T-cell (primary cell): ENCODE data around the gene CCDC70. TPM values are rescaled to one million over a fixed set of nuclear protein-coding genes. Genes with fewer than 3 reads are reported as not detected.

Experiments
- ATAC-seq, 4 experiments: fragments of 200-7000 bp in 3 of 4; fragments of 150-1000 bp in 1 of 4; cut with Tn5 transposase; replicated peaks in 1 of 4; 1 replicate in 3 of 4; 2 replicates in 1 of 4; pipeline ENCODE4 v1.10.0; 2021; ENCODE audit warnings: moderate library complexity in 3 of 4, mild to moderate bottlenecking in 2 of 4, moderate number of reproducible peaks in 1 of 4
- CTCF ChIA-PET, 2 donors: fragments of 300-600 bp; sonication (Branson Sonifier 250); formaldehyde crosslinking; loops; one replicate each; lab custom pipeline; 2022; ENCODE audit warnings: antibody characterized with exemption in 2 of 2; lab: Charles Lee
- POLR2A ChIA-PET, 2 donors: fragments of 300-600 bp; sonication (Branson Sonifier 250); formaldehyde crosslinking; loops; one replicate each; lab custom pipeline; 2022; ENCODE audit warnings: antibody characterized with exemption in 2 of 2; lab: Charles Lee
- DNase-seq, 35 experiments: peaks; one replicate each; pipeline versions ENCODE4 v3.0.0 to v3.0.0-alpha.2; 2013 to 2023
- H3K27ac ChIP-seq: one replicate; pipeline ENCODE4 v1.5.1; 2013; ENCODE audit warnings: low read length
- H3K27me3 ChIP-seq, 2 experiments: replicated peaks in 1 of 2; 1 replicate in 1 of 2; 2 replicates in 1 of 2; pipeline versions ENCODE4 v1.6.1 to v1.7.0; 2013; ENCODE audit warnings: low read length in 1 of 2, mixed read lengths in 1 of 2; ENCODE audit not compliant: control insufficient read depth in 2 of 2, insufficient read depth in 2 of 2; ENCODE audit errors: extremely low read depth in 1 of 2
- H3K36me3 ChIP-seq, 2 donors: 1 replicate in 1 of 2; 2 replicates in 1 of 2; pipeline versions ENCODE4 v1.6.1 to v1.7.0; 2013; ENCODE audit warnings: low read length in 1 of 2; ENCODE audit not compliant: control insufficient read depth in 2 of 2, insufficient read depth in 1 of 2; ENCODE audit errors: extremely low read depth in 1 of 2
- H3K4me1 ChIP-seq, 2 experiments: 1 replicate in 1 of 2; 2 replicates in 1 of 2; pipeline versions ENCODE4 v1.6.1 to v1.7.0; 2013; ENCODE audit warnings: low read length in 2 of 2, mixed read lengths in 1 of 2; ENCODE audit not compliant: insufficient read depth in 2 of 2, control insufficient read depth in 1 of 2; ENCODE audit errors: extremely low read depth in 1 of 2
- H3K4me3 ChIP-seq, 2 donors: 1 replicate in 1 of 2; 2 replicates in 1 of 2; pipeline versions ENCODE4 v1.5.1 to v1.7.0; 2013; ENCODE audit warnings: mild to moderate bottlenecking in 2 of 2, low read length in 1 of 2, moderate library complexity in 1 of 2; ENCODE audit not compliant: control insufficient read depth in 1 of 2; ENCODE audit errors: extremely low read depth in 1 of 2
- H3K9me3 ChIP-seq: 2 replicates; pipeline ENCODE4 v1.7.0; 2013
- H3K27ac Mint-ChIP-seq, 2 donors: one replicate each; pipeline ENCODE4 v1.8.0; 2020 to 2021; ENCODE audit warnings: mild to moderate bottlenecking in 2 of 2, mixed read lengths in 2 of 2
- H3K27me3 Mint-ChIP-seq, 2 donors: one replicate each; pipeline ENCODE4 v1.8.0; 2021 to 2022; ENCODE audit warnings: mixed read lengths in 2 of 2
- H3K36me3 Mint-ChIP-seq: one replicate; pipeline ENCODE4 v1.8.0; 2021; ENCODE audit warnings: mixed read lengths
- H3K4me1 Mint-ChIP-seq, 3 donors: one replicate each; pipeline ENCODE4 v1.8.0; 2020 to 2022; ENCODE audit warnings: mixed read lengths in 3 of 3, mild to moderate bottlenecking in 1 of 3
- H3K4me3 Mint-ChIP-seq, 3 donors: one replicate each; pipeline ENCODE4 v1.8.0; 2020 to 2022; ENCODE audit warnings: mild to moderate bottlenecking in 3 of 3, mixed read lengths in 3 of 3, moderate library complexity in 3 of 3
- H3K9me3 Mint-ChIP-seq, 3 donors: one replicate each; pipeline ENCODE4 v1.8.0; 2020 to 2022; ENCODE audit warnings: mixed read lengths in 3 of 3
- WGBS: methylation state at CpG from one replicate; pipeline ENCODE4 v1.1.5; 2013; ENCODE audit warnings: missing lambda C conversion rate; ENCODE audit not compliant: insufficient coverage; 5-methylcytosine and 5-hydroxymethylcytosine counted together
- total RNA-seq, 35 experiments: library from RNA in 6 of 35; stranded (reverse) in 6 of 35; fragments of 120-200 nt in 1 of 35; gene quantifications; one replicate each; pipeline versions ENCODE4 v1.2.1 to v1.2.4 and lab custom pipeline; 2013 to 2026

CCDC70 gene
- total RNA-seq (not detected), total RNA-seq (lab: John Stamatoyannopoulos, UW) (0 to 0.05 (median 0) reads per million in 29 experiments)
- total RNA-seq (2013) = not detected

DNA sequence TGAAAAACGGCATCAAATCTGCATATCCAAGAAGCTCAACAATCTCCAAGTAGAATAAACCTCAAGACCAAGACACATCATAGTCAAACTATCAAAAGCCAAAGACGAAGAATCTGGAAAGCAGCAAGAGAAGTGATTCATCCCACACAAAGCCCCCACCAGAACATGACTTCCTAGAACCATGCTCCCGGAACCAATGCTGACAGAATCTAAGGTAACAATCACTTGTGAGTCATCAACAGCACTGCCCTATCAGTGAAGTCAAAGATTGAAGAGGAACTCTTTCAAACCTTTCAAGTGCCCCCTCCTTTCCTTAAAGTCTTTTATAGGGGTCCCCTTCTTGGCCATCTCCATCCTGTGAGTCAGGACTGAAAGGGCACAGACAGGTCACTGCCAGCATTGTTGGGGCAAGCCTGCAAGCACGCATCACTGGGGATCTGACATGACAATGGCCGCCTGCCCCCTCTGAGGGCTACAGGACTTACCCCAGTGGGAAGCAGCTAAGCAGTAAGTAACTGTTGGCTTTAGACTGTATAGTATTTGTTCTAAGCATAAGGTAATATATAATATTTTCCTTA, at the start of gene CCDC70:
Gene CCDC70 (plus strand): TSS at position 247 of the 578 bp plus-strand sequence. CDS start 3,443 bp downstream, outside the sequence.
- no peaks in the 10 kb centered on the region for H3K36me3 Mint-ChIP-seq
- no peaks in the 10 kb centered on the region for H3K4me1 ChIP-seq
- no peaks in the 10 kb centered on the region for H3K9me3 ChIP-seq
- peaks cover 0 to 9% of the 10 kb centered on the region in 2 experiments for H3K27me3 ChIP-seq
- DNase-seq (no peak), ATAC-seq (no peak)
- no peak within 1 kb of the TSS for H3K4me3 Mint-ChIP-seq
- no peak within 1 kb of the TSS for H3K27ac Mint-ChIP-seq
- POLR2A ChIA-PET = interaction anchor here in 1 of 2 donors (0.6 kb wide), 1 partner anchor 43 kb away, joined by 3 read pairs; no protein-coding TSS in a partner anchor
- H3K4me3 ChIP-seq = no peak within 1 kb of the TSS
- H3K9me3 Mint-ChIP-seq = no peaks in the 10 kb centered on the region
- WGBS = 40% methylated on average over 4 of the region's 5 CpGs
- CTCF ChIA-PET = no interaction called here
- H3K4me1 Mint-ChIP-seq = peaks cover 4 to 11% (median 7%) of the 10 kb centered on the region in 3 donors
- H3K36me3 ChIP-seq = no peaks in the 10 kb centered on the region
- no peak within 1 kb of the TSS for H3K27ac ChIP-seq
- peaks cover 0 to 2% of the 10 kb centered on the region in 2 donors for H3K27me3 Mint-ChIP-seq

DNA sequence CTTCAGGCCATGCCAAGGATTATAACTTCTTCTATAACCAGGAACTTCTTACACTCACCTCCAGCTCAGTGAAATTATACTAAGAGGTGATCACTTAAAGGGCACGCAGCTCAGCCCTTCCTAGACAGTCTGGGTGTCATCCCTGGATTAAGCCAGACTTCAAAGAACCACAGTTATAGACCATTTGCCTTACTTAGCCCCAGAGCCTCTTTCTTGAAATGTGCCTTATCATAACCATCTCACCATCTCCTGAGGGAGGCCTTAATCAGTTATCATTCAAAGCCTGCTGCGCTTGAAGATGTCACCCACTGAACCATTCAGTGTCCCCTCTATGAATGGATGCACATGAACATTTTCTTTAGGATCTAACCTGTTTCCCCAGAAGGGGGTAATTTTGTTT, 47.7 kb upstream of the CCDC70 start:
- no peaks in the 10 kb centered on the region for H3K27me3 ChIP-seq
- no peaks in the 10 kb centered on the region for H3K27me3 Mint-ChIP-seq
- peaks cover 54 to 71% (median 70%) of the 10 kb centered on the region in 3 donors for H3K4me1 Mint-ChIP-seq
- H3K4me3 Mint-ChIP-seq = no peak overlapping the region
- H3K36me3 Mint-ChIP-seq = peaks cover 17% of the 10 kb centered on the region
- POLR2A ChIA-PET = interaction anchor here in 1 of 2 donors (1.2 kb wide), 1 partner anchor 9 kb away, joined by 3 read pairs; no protein-coding TSS in a partner anchor
- no peak overlapping the region for H3K4me3 ChIP-seq
- DNase-seq (no peak), ATAC-seq (no peak)
- H3K27ac ChIP-seq = no peak overlapping the region
- H3K27ac Mint-ChIP-seq = peak overlapping the region; percentile 65 to 85
- H3K9me3 ChIP-seq = no peaks in the 10 kb centered on the region
- peaks cover 24 to 59% of the 10 kb centered on the region in 2 experiments for H3K4me1 ChIP-seq
- peaks cover 20 to 50% of the 10 kb centered on the region in 2 donors for H3K36me3 ChIP-seq
- 100% methylated on average over 1 of the region's 2 CpGs for WGBS
- CTCF ChIA-PET = interaction anchor here (0.6 to 5.1 kb wide), 19 partner anchors 8 to 380 kb away, joined by 3 to 112 read pairs (median 4); no protein-coding TSS in a partner anchor
- no peaks in the 10 kb centered on the region for H3K9me3 Mint-ChIP-seq

GRCh38 chr13:51814825-51815650, 46.7 kb upstream of the CCDC70 start:
- ATAC-seq = peak; percentile 68 to 79 (median 75)
- Mint-ChIP-seq H3K27ac (peak overlapping the region; percentile 94 to 96), H3K36me3 (peaks cover 9% of the 10 kb centered on the region), H3K4me1 (peaks cover 64 to 81% (median 76%) of the 10 kb centered on the region in 3 donors), H3K27me3 (no peaks in the 10 kb centered on the region), H3K4me3 (peak overlapping the region in 2 of 3 donors; percentile 45 to 67), H3K9me3 (no peaks in the 10 kb centered on the region)
- peaks cover 33 to 67% of the 10 kb centered on the region in 2 experiments for H3K4me1 ChIP-seq
- DNase-seq = peak; percentile 29 to 89 (median 61)
- no peaks in the 10 kb centered on the region for H3K9me3 ChIP-seq
- 40% methylated on average over 6 of the region's 13 CpGs for WGBS
- peak overlapping the region; percentile 4 for H3K27ac ChIP-seq
- ChIA-PET POLR2A (interaction anchor here in 1 of 2 donors (1.0 to 1.3 kb wide), 3 partner anchors 10 to 14 kb away, joined by 3 to 5 read pairs (median 3); no protein-coding TSS in a partner anchor), CTCF (interaction anchor here (0.6 to 5.1 kb wide), 37 partner anchors 9 to 469 kb away, joined by 3 to 112 read pairs (median 3); partner anchors contain the start of genes ALG11 (in 1 of the 2) and TMEM272 (in 1 of the 2))
- no peaks in the 10 kb centered on the region for H3K27me3 ChIP-seq
- peaks cover 17 to 44% of the 10 kb centered on the region in 2 donors for H3K36me3 ChIP-seq
- peak overlapping the region in 1 of 2 donors; percentile 11 for H3K4me3 ChIP-seq

- ChIA-PET CTCF (interaction anchor here (0.6 to 5.1 kb wide), 27 partner anchors 10 to 470 kb away, joined by 3 to 112 read pairs (median 4); partner anchors contain the start of genes ALG11 (in 1 of the 2) and TMEM272 (in 1 of the 2)), POLR2A (interaction anchor here in 1 of 2 donors (1.0 to 1.3 kb wide), 2 partner anchors 10 to 14 kb away, joined by 3 to 5 read pairs; no protein-coding TSS in a partner anchor)
- H3K4me3 Mint-ChIP-seq = peak overlapping the region in 2 of 3 donors; percentile 45 to 67
- Histone ChIP-seq H3K36me3 (peaks cover 16 to 42% of the 10 kb centered on the region in 2 donors), H3K27ac (peak overlapping the region; percentile 4), H3K4me3 (no peak overlapping the region), H3K9me3 (no peaks in the 10 kb centered on the region), H3K4me1 (peaks cover 41 to 75% of the 10 kb centered on the region in 2 experiments), H3K27me3 (no peaks in the 10 kb centered on the region)
- H3K4me1 Mint-ChIP-seq = peaks cover 72 to 89% (median 83%) of the 10 kb centered on the region in 3 donors
- DNase-seq (no peak), ATAC-seq (no peak)
- no peaks in the 10 kb centered on the region for H3K27me3 Mint-ChIP-seq
- no peaks in the 10 kb centered on the region for H3K9me3 Mint-ChIP-seq
- H3K27ac Mint-ChIP-seq = peak overlapping the region; percentile 94 to 96
- peaks cover 9% of the 10 kb centered on the region for H3K36me3 Mint-ChIP-seq
- 71% methylated on average over 1 of the region's 11 CpGs for WGBS
Observed at GRCh38 chr13:51815848-51816247, 45.9 kb upstream of the CCDC70 start.

GRCh38 chr13:51816604-51817249, 45.0 kb upstream of the CCDC70 start:
- no peaks in the 10 kb centered on the region for H3K9me3 ChIP-seq
- 91% methylated on average over 19 of the region's 19 CpGs for WGBS
- POLR2A ChIA-PET = interaction anchor here in 1 of 2 donors (1.3 kb wide), 1 partner anchor 9 kb away, joined by 5 read pairs; no protein-coding TSS in a partner anchor
- peaks cover 48 to 75% of the 10 kb centered on the region in 2 experiments for H3K4me1 ChIP-seq
- Mint-ChIP-seq H3K36me3 (peaks cover 4% of the 10 kb centered on the region), H3K9me3 (no peaks in the 10 kb centered on the region), H3K4me1 (peaks cover 77 to 93% (median 88%) of the 10 kb centered on the region in 3 donors), H3K4me3 (peak overlapping the region in 2 of 3 donors; percentile 0 to 45), H3K27ac (peak overlapping the region; percentile 94 to 96), H3K27me3 (no peaks in the 10 kb centered on the region)
- CTCF ChIA-PET = interaction anchor here (1.2 to 5.1 kb wide), 8 partner anchors 9 to 311 kb away, joined by 3 to 112 read pairs (median 31); no protein-coding TSS in a partner anchor
- H3K36me3 ChIP-seq = peaks cover 16 to 33% of the 10 kb centered on the region in 2 donors
- ATAC-seq (no peak), DNase-seq (no peak)
- no peak overlapping the region for H3K4me3 ChIP-seq
- no peaks in the 10 kb centered on the region for H3K27me3 ChIP-seq
- no peak overlapping the region for H3K27ac ChIP-seq
